ENCODE results near the gene CD2. TPM values are rescaled to one million over a fixed set of nuclear protein-coding genes. Genes with fewer than 3 reads are reported as not detected.

Gene CD2
- total RNA-seq, 2 donors from 2014 or later: 2.9 to 3.8 TPM

DNA sequence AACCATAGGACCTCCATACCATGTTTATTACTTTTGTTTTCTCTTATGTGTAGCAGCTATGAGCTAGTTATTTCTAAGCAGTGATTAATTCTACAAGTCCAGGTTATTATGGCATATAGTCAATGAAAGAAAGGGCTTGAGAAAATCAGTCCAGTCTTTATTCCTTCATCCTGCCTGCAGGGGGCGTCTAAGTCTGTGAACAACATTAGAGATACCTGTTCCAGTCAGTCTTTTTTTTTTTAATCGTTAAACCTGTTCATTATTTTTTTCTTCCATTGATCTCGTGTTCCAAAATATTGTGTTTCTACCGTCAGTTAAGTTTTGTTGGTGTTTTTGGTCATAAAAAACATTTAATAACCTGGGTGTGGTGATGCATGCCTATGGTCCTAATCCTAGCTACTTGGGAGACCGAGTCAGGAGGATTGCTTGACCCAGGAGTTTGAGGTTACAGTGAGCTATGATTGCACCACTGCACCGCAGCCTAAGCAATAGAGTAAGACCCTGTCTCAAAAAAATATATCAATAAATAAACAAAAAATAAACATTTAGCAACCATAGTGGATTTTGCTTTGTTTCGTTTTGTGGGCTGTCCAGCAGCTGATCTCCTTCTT, 29.4 kb upstream of the CD2 start:
- intact Hi-C loops (cut with DNase I): no loop called here

DNA sequence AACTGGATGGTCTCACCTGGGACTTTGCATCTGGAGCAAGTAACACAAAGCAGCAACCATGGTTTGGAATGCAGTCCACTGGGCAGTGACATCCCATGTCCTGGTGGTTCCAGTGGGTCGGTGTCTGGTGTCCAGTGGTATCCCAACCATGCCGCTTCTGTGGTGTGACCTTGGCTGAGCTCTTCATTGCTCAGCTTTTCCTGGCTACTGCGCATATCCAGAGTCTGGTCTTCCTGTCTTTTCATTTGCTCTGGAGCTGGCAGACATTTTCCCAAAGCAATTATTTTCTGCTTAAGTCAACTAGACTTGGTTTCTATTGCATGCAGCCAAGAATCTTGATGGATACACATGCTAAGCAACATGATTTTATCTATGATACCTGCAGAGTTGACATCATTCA, 28.4 kb upstream of the CD2 start:
- Histone ChIP-seq H3K36me3 (no peaks in the 10 kb centered on the region), H3K4me1 (no peaks in the 10 kb centered on the region), H3K27me3 (no peaks in the 10 kb centered on the region), H3K9ac (ENCODE audit: low read depth in 2 of 2, low read length in 2 of 2) (no peak overlapping the region), H3K9me3 (no peaks in the 10 kb centered on the region), H3K4me3 (no peak overlapping the region), H3K27ac (no peak overlapping the region)
- intact Hi-C loops (cut with DNase I): no loop called here
- TF ChIP-seq, protein P1, sequence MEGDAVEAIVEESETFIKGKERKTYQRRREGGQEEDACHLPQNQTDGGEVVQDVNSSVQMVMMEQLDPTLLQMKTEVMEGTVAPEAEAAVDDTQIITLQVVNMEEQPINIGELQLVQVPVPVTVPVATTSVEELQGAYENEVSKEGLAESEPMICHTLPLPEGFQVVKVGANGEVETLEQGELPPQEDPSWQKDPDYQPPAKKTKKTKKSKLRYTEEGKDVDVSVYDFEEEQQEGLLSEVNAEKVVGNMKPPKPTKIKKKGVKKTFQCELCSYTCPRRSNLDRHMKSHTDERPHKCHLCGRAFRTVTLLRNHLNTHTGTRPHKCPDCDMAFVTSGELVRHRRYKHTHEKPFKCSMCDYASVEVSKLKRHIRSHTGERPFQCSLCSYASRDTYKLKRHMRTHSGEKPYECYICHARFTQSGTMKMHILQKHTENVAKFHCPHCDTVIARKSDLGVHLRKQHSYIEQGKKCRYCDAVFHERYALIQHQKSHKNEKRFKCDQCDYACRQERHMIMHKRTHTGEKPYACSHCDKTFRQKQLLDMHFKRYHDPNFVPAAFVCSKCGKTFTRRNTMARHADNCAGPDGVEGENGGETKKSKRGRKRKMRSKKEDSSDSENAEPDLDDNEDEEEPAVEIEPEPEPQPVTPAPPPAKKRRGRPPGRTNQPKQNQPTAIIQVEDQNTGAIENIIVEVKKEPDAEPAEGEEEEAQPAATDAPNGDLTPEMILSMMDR (IDR thresholded peaks at IDR 0.05): no peak
- no peak for DNase-seq

More for the DNA sequence above, 29.4 kb upstream of the CD2 start:
- TF ChIP-seq, protein P1 (IDR thresholded peaks at IDR 0.05): peak; percentile 87
- Histone ChIP-seq H3K27ac (no peak overlapping the region), H3K36me3 (no peaks in the 10 kb centered on the region), H3K9me3 (no peaks in the 10 kb centered on the region), H3K9ac (ENCODE audit: low read depth in 2 of 2, low read length in 2 of 2) (no peak overlapping the region), H3K4me3 (no peak overlapping the region), H3K27me3 (no peaks in the 10 kb centered on the region), H3K4me1 (no peaks in the 10 kb centered on the region)
- peak; percentile 78 for DNase-seq

DNA sequence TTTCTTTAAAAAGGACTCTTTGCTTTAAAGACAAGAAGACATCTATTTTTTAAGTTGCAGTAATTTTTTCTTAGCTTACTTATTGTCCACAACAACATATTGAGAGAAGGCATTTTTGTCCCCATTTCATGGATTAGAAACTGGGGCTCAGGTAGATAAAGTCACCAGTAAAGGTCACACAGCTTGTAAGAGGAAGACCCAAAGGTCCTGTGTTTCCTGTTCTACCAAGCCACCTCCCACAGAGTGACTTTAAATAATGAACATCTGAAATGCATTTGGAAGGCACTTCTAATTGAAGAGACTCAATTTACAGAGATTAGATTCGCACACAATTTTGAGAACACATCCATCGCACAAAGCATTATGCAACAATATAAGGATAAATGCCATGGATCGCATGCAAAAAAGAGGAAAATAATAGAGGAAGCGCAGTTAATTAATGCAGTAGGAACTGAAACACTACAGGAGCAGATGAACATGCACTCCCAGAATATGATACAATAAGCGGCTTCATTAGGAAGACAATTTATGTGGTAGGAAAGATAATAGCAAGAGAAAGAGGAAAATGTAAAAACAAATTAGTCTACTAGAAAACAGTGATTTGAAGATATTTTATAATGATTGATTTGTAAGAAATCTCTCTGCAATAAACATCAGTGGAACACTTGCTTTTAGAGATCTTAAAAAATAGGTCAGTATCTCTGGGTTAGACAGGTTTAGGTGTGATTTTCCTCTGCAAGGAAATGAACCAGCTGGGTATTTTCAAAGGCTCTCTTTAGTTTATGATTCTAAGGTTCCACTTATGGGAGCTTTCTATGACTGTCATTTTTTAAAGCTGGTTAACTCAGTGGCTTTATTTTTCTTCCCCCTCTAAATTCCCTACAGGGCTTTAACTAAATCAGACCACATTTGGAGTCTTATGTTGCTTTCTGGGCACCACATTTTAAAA, 27.1 kb upstream of the CD2 start:
- Histone ChIP-seq H3K4me3 (no peak overlapping the region), H3K9ac (ENCODE audit: low read depth in 2 of 2, low read length in 2 of 2) (no peak overlapping the region), H3K27ac (no peak overlapping the region), H3K36me3 (no peaks in the 10 kb centered on the region), H3K4me1 (no peaks in the 10 kb centered on the region), H3K9me3 (no peaks in the 10 kb centered on the region), H3K27me3 (no peaks in the 10 kb centered on the region)
- DNase-seq: no peak
- intact Hi-C loops (cut with DNase I): no loop called here
- TF ChIP-seq, protein P1 (IDR thresholded peaks at IDR 0.05): no peak

DNA sequence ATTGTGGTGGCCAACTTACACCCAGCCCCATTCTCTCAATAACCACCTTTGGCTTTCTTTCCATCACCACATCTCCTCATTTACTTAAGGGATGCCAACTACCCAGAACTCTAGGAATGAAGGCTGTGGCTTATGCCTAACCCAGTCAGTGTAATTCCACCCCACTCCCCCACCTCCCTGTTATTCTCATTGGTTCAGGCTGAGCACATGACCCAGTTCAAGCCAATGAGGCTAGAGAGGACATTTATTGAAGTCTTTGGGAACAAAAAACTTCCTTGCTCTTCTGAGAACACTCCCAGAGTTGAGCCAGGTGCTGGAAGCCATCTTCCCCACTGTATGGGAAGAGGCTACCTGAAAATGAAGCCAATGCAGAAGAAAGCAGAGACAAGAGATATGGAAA, 22.8 kb upstream of the CD2 start:
- intact Hi-C loops (cut with DNase I): loop anchor here (10.0 kb wide), 2 partner anchors 83 to 173 kb away; partner anchors contain the start of gene PTGFRN
- TF ChIP-seq, protein P1 (IDR thresholded peaks at IDR 0.05): no peak

DNA sequence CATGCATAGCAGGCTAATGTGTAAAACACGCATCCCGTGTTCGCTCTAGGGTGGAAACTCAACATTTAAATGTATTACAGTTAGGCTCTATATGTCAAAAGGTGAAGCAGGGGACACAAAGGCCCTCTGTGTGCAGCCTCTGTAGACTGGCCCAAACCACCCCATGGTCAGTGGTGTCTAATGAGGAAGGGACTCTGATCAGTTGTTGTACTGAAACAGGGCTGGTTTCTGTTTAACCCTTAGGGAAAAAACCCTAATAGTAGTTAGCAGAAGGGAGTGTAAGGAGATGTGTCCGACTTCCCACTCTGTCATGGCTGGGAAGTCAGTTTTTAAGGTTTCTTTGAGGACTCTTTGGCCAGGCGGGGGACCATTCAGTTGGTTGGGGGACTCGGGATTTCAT, 21.5 kb upstream of the CD2 start:
- Histone ChIP-seq H3K9me3 (no peaks in the 10 kb centered on the region), H3K27ac (no peak overlapping the region), H3K9ac (ENCODE audit: low read depth in 2 of 2, low read length in 2 of 2) (no peak overlapping the region), H3K4me3 (no peak overlapping the region), H3K27me3 (no peaks in the 10 kb centered on the region), H3K4me1 (no peaks in the 10 kb centered on the region), H3K36me3 (no peaks in the 10 kb centered on the region)
- TF ChIP-seq, protein P1 (IDR thresholded peaks at IDR 0.05): no peak
- DNase-seq: no peak
- intact Hi-C loops (cut with DNase I): loop anchor here (10.0 kb wide), 2 partner anchors 82 to 172 kb away; partner anchors contain the start of gene PTGFRN

More for the DNA sequence above, 22.8 kb upstream of the CD2 start:
- H3K4me1 ChIP-seq: no peaks in the 10 kb centered on the region
- no peaks in the 10 kb centered on the region for H3K27me3 ChIP-seq
- DNase-seq: no peak
- no peaks in the 10 kb centered on the region for H3K9me3 ChIP-seq
- no peaks in the 10 kb centered on the region for H3K36me3 ChIP-seq
- H3K4me3 ChIP-seq: no peak overlapping the region
- no peak overlapping the region for H3K9ac ChIP-seq (ENCODE audit: low read depth in 2 of 2, low read length in 2 of 2)
- no peak overlapping the region for H3K27ac ChIP-seq

All from colonic mucosa (tissue), 4 donors.